ENCODE measurements around the gene TBCEL. TPM values are rescaled to one million over a fixed set of nuclear protein-coding genes. Genes with fewer than 3 reads are reported as not detected.

TBCEL gene
- total RNA-seq, 1 experiment from 2014 or later: 17.7 TPM

DNA sequence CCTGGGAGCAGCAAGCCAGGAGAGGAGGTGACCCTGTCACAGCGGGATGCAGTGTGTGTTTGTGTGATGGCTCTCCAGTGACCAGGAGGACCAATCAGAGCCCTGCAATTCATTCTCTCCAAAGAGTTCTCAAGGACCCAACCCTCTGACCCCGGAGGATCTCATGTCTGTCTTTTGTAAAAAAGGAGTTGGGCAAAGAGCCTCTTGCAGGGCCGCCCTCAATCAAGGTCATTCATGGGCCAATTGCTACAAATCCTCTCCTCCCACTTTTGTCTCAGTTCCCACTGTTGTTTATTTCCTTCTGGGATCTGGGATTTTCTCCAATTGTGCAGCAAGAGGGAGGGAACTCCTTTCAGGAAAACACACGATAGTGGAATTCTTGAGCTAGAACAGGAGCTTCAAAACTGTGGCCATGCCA lies 81.2 kb downstream of the TBCEL start:
- Histone ChIP-seq H3K27me3 (ENCODE audit: insufficient read depth, low read length) (peaks cover 5% of the 10 kb centered on the region; the same call in 1 of the 2 replicates), H3K9me2 (ENCODE audit: insufficient read depth) (no peaks in the 10 kb centered on the region)
- RAD21 ChIA-PET (ENCODE audit: low non-redundant PET in 1 of 2, low total read pairs in 2 of 2, uncharacterized antibody in 2 of 2, unreplicated experiment in 2 of 2): no interaction called here

More for the DNA sequence above, 81.2 kb downstream of the TBCEL start:
- Histone ChIP-seq H2AFZ (ENCODE audit: low read depth, low read length, poor library complexity, severe bottlenecking) (no peak overlapping the region), H3K9ac (ENCODE audit: low read length) (no peak overlapping the region), H3K4me1 (ENCODE audit: control insufficient read depth in 1 of 2, insufficient read depth in 2 of 2, low read length in 2 of 2) (no peaks in the 10 kb centered on the region), H3K79me2 (ENCODE audit: insufficient read depth, low read length) (no peaks in the 10 kb centered on the region), H4K20me1 (ENCODE audit: insufficient read depth) (no peaks in the 10 kb centered on the region), H3K4me3 (replicated peaks in 1 of 2; ENCODE audit: low read depth in 1 of 2, low read length in 2 of 2) (no peak overlapping the region), H3K4me2 (ENCODE audit: low read length) (no peak overlapping the region), H3K27ac (ENCODE audit: low read depth, low read length) (no peak overlapping the region), H3K9me3 (ENCODE audit: control insufficient read depth in 1 of 2, insufficient read depth in 1 of 2, low read depth in 1 of 2, low read length in 2 of 2) (no peaks in the 10 kb centered on the region), H3K36me3 (ENCODE audit: control insufficient read depth in 1 of 2, insufficient read depth in 2 of 2, low read length in 2 of 2) (no peaks in the 10 kb centered on the region)
- no TSS peak for BruUV-seq (replicated peaks)
- intact Hi-C loops (cut with micrococcal nuclease): no loop called here
- ChIA-PET CTCF (interaction anchor here (1.2 kb wide), 1 partner anchor 25 kb away, joined by 3 read pairs; no protein-coding TSS in a partner anchor), POLR2A (no interaction called here)
- ATAC-seq: no peak
- TF ChIP-seq SIN3A (IDR thresholded peaks at IDR 0.05; ENCODE audit: low read depth): no peak
- no peak for TF ChIP-seq CTCF (IDR thresholded peaks at IDR 0.05 in 2 of 3, conservative IDR thresholded peaks at IDR 0.05 in 1 of 3; ENCODE audit: borderline replicate concordance in 1 of 3, insufficient read depth in 1 of 3, low read depth in 2 of 3, low read length in 2 of 3)
- no peak for TF ChIP-seq RAD21 (IDR thresholded peaks at IDR 0.05; ENCODE audit: low read depth)
- no peak for TF ChIP-seq EGR1 (IDR thresholded peaks at IDR 0.05; ENCODE audit: low read depth)
- no peak for TF ChIP-seq YY1 (IDR thresholded peaks at IDR 0.05; ENCODE audit: extremely low read depth, insufficient replicate concordance, low read depth, low read length)
- no peak for TF ChIP-seq EZH2 (IDR thresholded peaks at IDR 0.05)
- TF ChIP-seq MAX (IDR thresholded peaks at IDR 0.05): no peak
- no peak for TF ChIP-seq ZFX (IDR thresholded peaks at IDR 0.05)
- TF ChIP-seq, protein P1, sequence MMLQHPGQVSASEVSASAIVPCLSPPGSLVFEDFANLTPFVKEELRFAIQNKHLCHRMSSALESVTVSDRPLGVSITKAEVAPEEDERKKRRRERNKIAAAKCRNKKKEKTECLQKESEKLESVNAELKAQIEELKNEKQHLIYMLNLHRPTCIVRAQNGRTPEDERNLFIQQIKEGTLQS (IDR thresholded peaks at IDR 0.05): no peak
- no peak for TF ChIP-seq CEBPB (IDR thresholded peaks at IDR 0.05; ENCODE audit: low read depth)
- no peak for TF ChIP-seq EZH2phosphoT487 (IDR thresholded peaks at IDR 0.05; ENCODE audit: borderline replicate concordance)
- no peak for TF ChIP-seq FOSL1 (IDR thresholded peaks at IDR 0.05; ENCODE audit: low read depth)
- TF ChIP-seq, protein P2, sequence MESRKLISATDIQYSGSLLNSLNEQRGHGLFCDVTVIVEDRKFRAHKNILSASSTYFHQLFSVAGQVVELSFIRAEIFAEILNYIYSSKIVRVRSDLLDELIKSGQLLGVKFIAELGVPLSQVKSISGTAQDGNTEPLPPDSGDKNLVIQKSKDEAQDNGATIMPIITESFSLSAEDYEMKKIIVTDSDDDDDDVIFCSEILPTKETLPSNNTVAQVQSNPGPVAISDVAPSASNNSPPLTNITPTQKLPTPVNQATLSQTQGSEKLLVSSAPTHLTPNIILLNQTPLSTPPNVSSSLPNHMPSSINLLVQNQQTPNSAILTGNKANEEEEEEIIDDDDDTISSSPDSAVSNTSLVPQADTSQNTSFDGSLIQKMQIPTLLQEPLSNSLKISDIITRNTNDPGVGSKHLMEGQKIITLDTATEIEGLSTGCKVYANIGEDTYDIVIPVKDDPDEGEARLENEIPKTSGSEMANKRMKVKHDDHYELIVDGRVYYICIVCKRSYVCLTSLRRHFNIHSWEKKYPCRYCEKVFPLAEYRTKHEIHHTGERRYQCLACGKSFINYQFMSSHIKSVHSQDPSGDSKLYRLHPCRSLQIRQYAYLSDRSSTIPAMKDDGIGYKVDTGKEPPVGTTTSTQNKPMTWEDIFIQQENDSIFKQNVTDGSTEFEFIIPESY (IDR thresholded peaks at IDR 0.05; ENCODE audit: extremely low read depth, insufficient replicate concordance, low read length): no peak
- DNase-seq (ENCODE audit: low read depth, low spot score): no peak
